Cardiac muscle cell (in vitro differentiated cells and primary cell): Measurements from ENCODE around the gene WDR44. TPM values are rescaled to one million over a fixed set of nuclear protein-coding genes. Genes with fewer than 3 reads are reported as not detected.
A peak's percentile ranks its signal among the peaks of the same experiment; 100 is the strongest.

ENCODE experiments used
- DNase-seq, 2 donors: peaks; one replicate each; pipeline versions ENCODE4 v3.0.0 to v3.0.0-alpha.2; 2010 to 2017; ENCODE audit warnings: low read depth in 1 of 2, low spot score in 1 of 2
- H3K27ac ChIP-seq: fragments of 200-600 bp; sonication (generic); 2 replicates; pipeline ENCODE4 v1.5.1; 2016
- H3K27me3 ChIP-seq: fragments of 200-600 bp; sonication (generic); 2 replicates; pipeline ENCODE4 v1.6.0; 2016; ENCODE audit warnings: control low read depth
- H3K36me3 ChIP-seq: fragments of 200-600 bp; sonication (generic); 2 replicates; pipeline ENCODE4 v1.5.1; 2016; ENCODE audit warnings: control low read depth
- H3K4me1 ChIP-seq: fragments of 200-600 bp; sonication (generic); 2 replicates; pipeline ENCODE4 v1.8.1; 2017; ENCODE audit warnings: low read depth, mild to moderate bottlenecking, mixed run types
- H3K4me3 ChIP-seq: fragments of 200-600 bp; sonication (generic); 2 replicates; pipeline ENCODE4 v1.5.1; 2016; ENCODE audit warnings: mild to moderate bottlenecking
- H3K9me3 ChIP-seq: fragments of 200-600 bp; sonication (generic); 2 replicates; pipeline ENCODE4 v1.5.1; 2017; ENCODE audit warnings: low read depth, mild to moderate bottlenecking, control low read depth
- polyA plus RNA-seq: library from polyadenylated mRNA; unstranded; fragments of >200 nt; fragmentation: Nextera tagmentation; extraction: Ambion mirVana; gene quantifications from 2 replicates; pipeline ENCODE4 v1.2.1, GENCODE V29; 2016
- total RNA-seq: library from RNA; depleted of rRNA; stranded (reverse); fragments of >200 nt; gene quantifications from 2 replicates; pipeline ENCODE4 v1.2.3, GENCODE V29; 2016
- TF ChIP-seq, protein P1 (sequence below): IDR thresholded peaks from 2 replicates; pipeline ENCODE4 v1.5.1; 2012; ENCODE audit warnings: low read depth, mild to moderate bottlenecking, low read length

Gene WDR44
- total and polyA plus RNA-seq, 2 experiments from 2014 or later = 11.9 to 15.9 TPM

DNA sequence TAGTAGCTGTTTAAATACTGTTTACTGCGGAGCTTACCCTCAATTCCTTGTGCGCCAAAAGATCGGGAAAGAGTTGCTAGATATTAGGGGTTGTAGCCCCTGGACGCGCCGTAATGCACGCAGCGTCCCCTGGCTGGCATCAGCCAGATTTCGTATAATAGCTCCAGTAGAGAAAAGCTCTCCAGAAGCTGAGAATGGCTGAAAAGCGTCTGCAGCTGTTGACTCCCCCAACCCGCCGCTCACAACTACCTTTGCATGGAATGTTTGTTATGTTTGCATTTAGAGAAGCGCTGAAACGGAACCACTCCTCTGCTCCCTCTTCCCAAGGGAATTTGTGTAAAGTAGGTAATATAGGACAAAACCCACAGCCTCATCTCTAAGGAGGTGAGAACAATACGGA is 153.4 kb downstream of the WDR44 start:
- H3K4me3 ChIP-seq = no peak overlapping the region
- no peaks in the 10 kb centered on the region for H3K27me3 ChIP-seq
- TF ChIP-seq, protein P1, sequence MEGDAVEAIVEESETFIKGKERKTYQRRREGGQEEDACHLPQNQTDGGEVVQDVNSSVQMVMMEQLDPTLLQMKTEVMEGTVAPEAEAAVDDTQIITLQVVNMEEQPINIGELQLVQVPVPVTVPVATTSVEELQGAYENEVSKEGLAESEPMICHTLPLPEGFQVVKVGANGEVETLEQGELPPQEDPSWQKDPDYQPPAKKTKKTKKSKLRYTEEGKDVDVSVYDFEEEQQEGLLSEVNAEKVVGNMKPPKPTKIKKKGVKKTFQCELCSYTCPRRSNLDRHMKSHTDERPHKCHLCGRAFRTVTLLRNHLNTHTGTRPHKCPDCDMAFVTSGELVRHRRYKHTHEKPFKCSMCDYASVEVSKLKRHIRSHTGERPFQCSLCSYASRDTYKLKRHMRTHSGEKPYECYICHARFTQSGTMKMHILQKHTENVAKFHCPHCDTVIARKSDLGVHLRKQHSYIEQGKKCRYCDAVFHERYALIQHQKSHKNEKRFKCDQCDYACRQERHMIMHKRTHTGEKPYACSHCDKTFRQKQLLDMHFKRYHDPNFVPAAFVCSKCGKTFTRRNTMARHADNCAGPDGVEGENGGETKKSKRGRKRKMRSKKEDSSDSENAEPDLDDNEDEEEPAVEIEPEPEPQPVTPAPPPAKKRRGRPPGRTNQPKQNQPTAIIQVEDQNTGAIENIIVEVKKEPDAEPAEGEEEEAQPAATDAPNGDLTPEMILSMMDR = no peak
- H3K9me3 ChIP-seq = no peaks in the 10 kb centered on the region
- H3K4me1 ChIP-seq = peaks cover 13% of the 10 kb centered on the region
- peak in 1 of 2 donors; percentile 21 for DNase-seq
- H3K27ac ChIP-seq = no peak overlapping the region
- H3K36me3 ChIP-seq = no peaks in the 10 kb centered on the region

Other genes with a start within 250 kb of the WDR44 start
- 13.6 and 22.0 TPM in 2 replicates for gene KLHL13, start 229.3 kb upstream of the WDR44 start, total RNA-seq
- gene KLHL13, start 229.3 kb upstream of the WDR44 start, polyA plus RNA-seq = 13.8 and 29.3 TPM in 2 replicates
- gene DOCK11, start 149.7 kb downstream of the WDR44 start, total RNA-seq = 11.0 and 11.2 TPM in 2 replicates
- 12.5 and 13.6 TPM in 2 replicates for gene DOCK11, start 149.7 kb downstream of the WDR44 start, polyA plus RNA-seq